ENCODE data around the gene SV2B. TPM values are rescaled to one million over a fixed set of nuclear protein-coding genes. Genes with fewer than 3 reads are reported as not detected.

Gene SV2B
- total RNA-seq, 2 donors from 2014 or later: 6.5 to 8.8 TPM

DNA sequence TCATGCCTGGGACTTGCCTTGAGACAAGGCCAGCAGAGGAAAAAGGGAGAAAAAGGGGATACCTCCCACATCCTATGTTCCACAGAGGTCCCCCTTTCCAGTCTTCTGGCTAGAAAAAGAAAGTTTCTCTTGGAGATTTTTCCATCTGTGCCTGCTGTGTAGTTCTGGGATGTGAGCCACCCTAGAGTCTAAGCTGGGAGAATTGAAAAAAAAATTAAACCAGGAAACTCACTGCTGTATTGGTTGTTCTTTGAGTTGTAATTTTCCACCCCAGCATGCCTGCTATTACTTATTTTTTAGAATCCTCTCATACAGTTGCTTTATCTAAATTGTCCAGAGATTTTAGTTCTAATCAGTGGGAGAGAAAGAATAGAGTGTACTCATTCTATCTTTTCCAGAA lies 68.4 kb downstream of the SV2B start:
- DNase-seq: no peak
- no peaks in the 10 kb centered on the region for H3K36me3 ChIP-seq (ENCODE audit: control insufficient read depth, insufficient read depth, low read length)
- no peak overlapping the region for H3K4me3 ChIP-seq (ENCODE audit: low read length)
- H3K27me3 Mint-ChIP-seq (ENCODE audit: insufficient read depth): peaks cover 16% of the 10 kb centered on the region
- peaks cover 34% of the 10 kb centered on the region for H3K9me3 Mint-ChIP-seq
- no peak overlapping the region for H3K27ac Mint-ChIP-seq
- H3K4me1 ChIP-seq (ENCODE audit: control insufficient read depth, insufficient read depth, low read length): no peaks in the 10 kb centered on the region
- no peak overlapping the region for H3K4me3 Mint-ChIP-seq
- peaks cover 5% of the 10 kb centered on the region for H3K36me3 Mint-ChIP-seq (ENCODE audit: low read depth)
- peaks cover 2% of the 10 kb centered on the region for H3K4me1 Mint-ChIP-seq
- no peak overlapping the region for H3K9ac ChIP-seq (ENCODE audit: extremely low read depth, low read length, poor library complexity, severe bottlenecking)
- TF ChIP-seq, protein P1, sequence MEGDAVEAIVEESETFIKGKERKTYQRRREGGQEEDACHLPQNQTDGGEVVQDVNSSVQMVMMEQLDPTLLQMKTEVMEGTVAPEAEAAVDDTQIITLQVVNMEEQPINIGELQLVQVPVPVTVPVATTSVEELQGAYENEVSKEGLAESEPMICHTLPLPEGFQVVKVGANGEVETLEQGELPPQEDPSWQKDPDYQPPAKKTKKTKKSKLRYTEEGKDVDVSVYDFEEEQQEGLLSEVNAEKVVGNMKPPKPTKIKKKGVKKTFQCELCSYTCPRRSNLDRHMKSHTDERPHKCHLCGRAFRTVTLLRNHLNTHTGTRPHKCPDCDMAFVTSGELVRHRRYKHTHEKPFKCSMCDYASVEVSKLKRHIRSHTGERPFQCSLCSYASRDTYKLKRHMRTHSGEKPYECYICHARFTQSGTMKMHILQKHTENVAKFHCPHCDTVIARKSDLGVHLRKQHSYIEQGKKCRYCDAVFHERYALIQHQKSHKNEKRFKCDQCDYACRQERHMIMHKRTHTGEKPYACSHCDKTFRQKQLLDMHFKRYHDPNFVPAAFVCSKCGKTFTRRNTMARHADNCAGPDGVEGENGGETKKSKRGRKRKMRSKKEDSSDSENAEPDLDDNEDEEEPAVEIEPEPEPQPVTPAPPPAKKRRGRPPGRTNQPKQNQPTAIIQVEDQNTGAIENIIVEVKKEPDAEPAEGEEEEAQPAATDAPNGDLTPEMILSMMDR (conservative IDR thresholded peaks at IDR 0.05): no peak
- H3K27ac ChIP-seq (ENCODE audit: low read depth, low read length): no peak overlapping the region
- H3K9me3 ChIP-seq (ENCODE audit: control insufficient read depth, low read length): peaks cover 25% of the 10 kb centered on the region
- peaks cover 9% of the 10 kb centered on the region for H3K27me3 ChIP-seq (ENCODE audit: control insufficient read depth, insufficient read depth, low read length, poor library complexity, severe bottlenecking)

DNA sequence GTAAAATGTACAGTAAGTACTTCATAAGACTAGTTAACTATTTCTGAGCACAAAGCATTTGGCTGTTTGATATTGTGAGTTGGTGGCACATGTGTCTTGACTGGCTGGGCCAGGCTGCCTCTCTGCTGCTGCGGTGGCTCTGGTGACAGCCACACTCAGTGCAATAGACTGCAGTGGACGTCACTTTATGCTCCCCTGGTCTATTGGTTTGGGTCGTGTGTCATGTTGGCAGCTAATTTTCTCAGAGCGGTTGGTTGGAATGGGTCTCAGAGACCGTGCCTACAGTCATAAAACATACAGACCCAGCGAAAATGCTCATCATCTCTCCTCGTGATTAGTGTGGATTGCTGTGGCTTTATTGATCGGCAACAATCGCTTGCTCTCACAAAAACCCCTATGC lies 71.3 kb downstream of the SV2B start:
- Mint-ChIP-seq H3K36me3 (ENCODE audit: low read depth) (peaks cover 2% of the 10 kb centered on the region), H3K9me3 (peaks cover 12% of the 10 kb centered on the region), H3K4me3 (no peak overlapping the region), H3K4me1 (peaks cover 2% of the 10 kb centered on the region), H3K27me3 (ENCODE audit: insufficient read depth) (peaks cover 18% of the 10 kb centered on the region), H3K27ac (no peak overlapping the region)
- WGBS, 2 experiments (ENCODE audit: insufficient coverage in 1 of 2, insufficient read length in 1 of 2): 89 to 98% methylated on average over 8 to 9 of the region's 9 CpGs
- Histone ChIP-seq H3K4me3 (ENCODE audit: low read length) (no peak overlapping the region), H3K9me3 (ENCODE audit: control insufficient read depth, low read length) (peaks cover 3% of the 10 kb centered on the region), H3K9ac (ENCODE audit: extremely low read depth, low read length, poor library complexity, severe bottlenecking) (no peak overlapping the region), H3K36me3 (ENCODE audit: control insufficient read depth, insufficient read depth, low read length) (no peaks in the 10 kb centered on the region), H3K27me3 (ENCODE audit: control insufficient read depth, insufficient read depth, low read length, poor library complexity, severe bottlenecking) (peaks cover 25% of the 10 kb centered on the region), H3K4me1 (ENCODE audit: control insufficient read depth, insufficient read depth, low read length) (no peaks in the 10 kb centered on the region), H3K27ac (ENCODE audit: low read depth, low read length) (no peak overlapping the region)
- no peak for DNase-seq
- TF ChIP-seq, protein P1 (conservative IDR thresholded peaks at IDR 0.05): no peak

DNA sequence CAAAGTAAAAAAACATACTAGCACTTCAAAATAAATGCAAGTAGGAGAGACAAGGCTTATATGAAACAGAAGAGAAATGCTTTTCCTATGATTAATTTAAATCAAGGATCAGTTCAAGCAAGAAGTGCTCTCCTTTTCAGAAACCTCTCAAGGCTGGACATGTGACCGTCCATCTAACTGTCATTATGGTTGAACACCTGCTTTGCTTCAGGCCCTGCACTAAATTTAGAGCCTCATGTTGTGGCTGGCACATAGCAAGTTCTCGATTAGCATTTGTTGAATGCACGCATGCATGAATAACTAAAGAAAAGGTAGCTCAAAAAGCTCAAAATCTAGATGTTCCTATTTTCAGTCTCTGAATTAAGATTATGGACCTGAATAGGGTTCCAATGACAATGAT lies 82.0 kb downstream of the SV2B start:
- Histone ChIP-seq H3K9ac (ENCODE audit: extremely low read depth, low read length, poor library complexity, severe bottlenecking) (no peak overlapping the region), H3K9me3 (ENCODE audit: control insufficient read depth, low read length) (peaks cover 10% of the 10 kb centered on the region), H3K4me1 (ENCODE audit: control insufficient read depth, insufficient read depth, low read length) (no peaks in the 10 kb centered on the region), H3K27ac (ENCODE audit: low read depth, low read length) (no peak overlapping the region), H3K27me3 (ENCODE audit: control insufficient read depth, insufficient read depth, low read length, poor library complexity, severe bottlenecking) (peaks cover 8% of the 10 kb centered on the region), H3K36me3 (ENCODE audit: control insufficient read depth, insufficient read depth, low read length) (no peaks in the 10 kb centered on the region), H3K4me3 (ENCODE audit: low read length) (no peak overlapping the region)
- no peak for DNase-seq
- TF ChIP-seq, protein P1 (conservative IDR thresholded peaks at IDR 0.05): no peak
- Mint-ChIP-seq H3K27ac (no peak overlapping the region), H3K4me1 (peaks cover 8% of the 10 kb centered on the region), H3K4me3 (no peak overlapping the region), H3K27me3 (ENCODE audit: insufficient read depth) (peaks cover 14% of the 10 kb centered on the region), H3K9me3 (peaks cover 3% of the 10 kb centered on the region), H3K36me3 (ENCODE audit: low read depth) (no peaks in the 10 kb centered on the region)
- WGBS, 2 experiments (ENCODE audit: insufficient coverage in 1 of 2, insufficient read length in 1 of 2): 87 to 97% methylated on average over 3 of the region's 3 CpGs
